A549 (cell line): Measurements from ENCODE around the gene CRISPLD2.

Experiments
- BHLHE40 ChIP-seq: IDR thresholded peaks from 2 replicates; pipeline ENCODE4 v1.6.1; 2012; ENCODE audit warnings: low read depth, low read length, inconsistent platforms
- CEBPB ChIP-seq, 2 experiments: fragments of >200 bp in 1 of 2; sonication (Bioruptor Twin) in 1 of 2; formaldehyde crosslinking in 1 of 2; IDR thresholded peaks; 2 replicates each; pipeline ENCODE4 v1.6.1; 2012 to 2016
- EP300 ChIP-seq, 2 experiments: fragments of >200 bp; sonication (Bioruptor Twin); formaldehyde crosslinking; IDR thresholded peaks; 2 replicates in 1 of 2; 3 replicates in 1 of 2; pipeline ENCODE4 v1.6.1; 2016 to 2017
- ESRRA ChIP-seq: fragments of 150-350 bp; IDR thresholded peaks from 2 replicates; pipeline ENCODE4 v1.6.1; 2014; ENCODE audit warnings: mild to moderate bottlenecking, low read length, borderline replicate concordance
- KDM1A ChIP-seq: fragments of 200-600 bp; sonication (generic); IDR thresholded peaks from 2 replicates; pipeline ENCODE4 v1.6.1; 2016; ENCODE audit warnings: low read depth, mild to moderate bottlenecking
- NPAS2 ChIP-seq: fragments of 250-450 bp; sonication (Bioruptor Pico); IDR thresholded peaks from 2 replicates; pipeline ENCODE4 v1.8.0; 2022; ENCODE audit warnings: mild to moderate bottlenecking, moderate library complexity, borderline replicate concordance
- POLR2A ChIP-seq: IDR thresholded peaks from 2 replicates; pipeline ENCODE4 v1.6.1; 2012; ENCODE audit warnings: mild to moderate bottlenecking, low read length
- RFX5 ChIP-seq: fragments of 450-650 bp; IDR thresholded peaks from 2 replicates; pipeline ENCODE4 v1.7.1; 2014; ENCODE audit warnings: antibody characterized with exemption, mild to moderate bottlenecking, moderate library complexity
- SMC3 ChIP-seq: fragments of >200 bp; sonication (Bioruptor Twin); formaldehyde crosslinking; IDR thresholded peaks from 3 replicates; pipeline ENCODE4 v1.6.1; 2018; ENCODE audit warnings: inconsistent platforms
- ZNF302 ChIP-seq: fragments of 250-450 bp; sonication (Bioruptor Pico); IDR thresholded peaks from 2 replicates; pipeline ENCODE4 v1.9.0; 2021; ENCODE audit warnings: inconsistent platforms, mild to moderate bottlenecking, moderate library complexity
- TF ChIP-seq, protein P1 (sequence below): fragments of >200 bp; sonication (Bioruptor Twin); formaldehyde crosslinking; IDR thresholded peaks from 3 replicates; pipeline ENCODE4 v1.5.1; 2016
- TF ChIP-seq, protein P2 (sequence below): fragments of >200 bp; sonication (Bioruptor Twin); formaldehyde crosslinking; IDR thresholded peaks from 2 replicates; pipeline ENCODE4 v1.6.1; 2016
- TF ChIP-seq, protein P3 (sequence below): fragments of 200-600 bp; sonication (generic); IDR thresholded peaks from 2 replicates; pipeline ENCODE4 v1.6.1; 2016; ENCODE audit warnings: antibody characterized with exemption, mild to moderate bottlenecking, moderate library complexity

DNA sequence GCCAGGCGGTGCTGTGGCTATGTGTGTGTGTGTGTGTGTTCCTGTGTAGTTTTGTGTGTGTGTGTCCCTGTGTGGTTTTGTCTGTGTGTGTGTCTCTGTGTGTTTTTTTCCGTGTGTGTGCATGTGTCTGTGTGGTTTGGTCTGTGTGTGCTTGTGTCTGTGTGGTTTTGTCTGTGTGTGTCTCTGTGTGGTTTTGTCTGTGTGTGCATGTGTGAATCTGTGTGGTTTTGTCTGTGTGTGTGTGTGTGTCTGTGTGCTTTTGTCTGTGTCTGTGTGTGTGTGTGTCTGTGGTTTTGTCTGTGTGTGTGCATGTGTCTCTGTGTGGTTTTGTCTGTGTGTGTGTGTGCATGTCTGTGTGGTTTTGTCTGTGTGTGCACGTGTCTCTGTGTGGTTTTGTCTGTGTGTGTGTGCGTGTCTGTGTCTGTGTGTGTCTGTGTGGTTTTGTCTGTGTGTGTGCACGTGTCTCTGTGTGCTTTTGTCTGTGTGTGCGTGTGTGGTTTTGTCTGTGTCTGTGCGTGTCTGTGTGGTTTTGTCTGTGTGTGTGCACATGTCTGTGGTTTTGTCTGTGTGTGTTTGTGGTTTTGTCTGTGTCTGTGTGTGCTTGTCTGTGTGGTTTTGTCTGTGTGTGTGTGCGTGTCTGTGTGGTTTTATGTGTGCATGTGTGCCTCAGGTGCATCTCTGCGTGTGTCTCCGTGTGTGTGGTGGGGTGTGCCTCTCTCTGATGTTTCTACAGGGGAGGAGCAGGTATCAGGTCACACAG is 129.2 kb downstream of the CRISPLD2 start:
- TF ChIP-seq KDM1A = no peak
- TF ChIP-seq, protein P1, sequence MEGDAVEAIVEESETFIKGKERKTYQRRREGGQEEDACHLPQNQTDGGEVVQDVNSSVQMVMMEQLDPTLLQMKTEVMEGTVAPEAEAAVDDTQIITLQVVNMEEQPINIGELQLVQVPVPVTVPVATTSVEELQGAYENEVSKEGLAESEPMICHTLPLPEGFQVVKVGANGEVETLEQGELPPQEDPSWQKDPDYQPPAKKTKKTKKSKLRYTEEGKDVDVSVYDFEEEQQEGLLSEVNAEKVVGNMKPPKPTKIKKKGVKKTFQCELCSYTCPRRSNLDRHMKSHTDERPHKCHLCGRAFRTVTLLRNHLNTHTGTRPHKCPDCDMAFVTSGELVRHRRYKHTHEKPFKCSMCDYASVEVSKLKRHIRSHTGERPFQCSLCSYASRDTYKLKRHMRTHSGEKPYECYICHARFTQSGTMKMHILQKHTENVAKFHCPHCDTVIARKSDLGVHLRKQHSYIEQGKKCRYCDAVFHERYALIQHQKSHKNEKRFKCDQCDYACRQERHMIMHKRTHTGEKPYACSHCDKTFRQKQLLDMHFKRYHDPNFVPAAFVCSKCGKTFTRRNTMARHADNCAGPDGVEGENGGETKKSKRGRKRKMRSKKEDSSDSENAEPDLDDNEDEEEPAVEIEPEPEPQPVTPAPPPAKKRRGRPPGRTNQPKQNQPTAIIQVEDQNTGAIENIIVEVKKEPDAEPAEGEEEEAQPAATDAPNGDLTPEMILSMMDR = no peak
- TF ChIP-seq SMC3 = no peak
- TF ChIP-seq EP300 (IDR thresholded peaks at IDR 0.05) = no peak
- no peak for TF ChIP-seq POLR2A
- TF ChIP-seq ZNF302 = no peak
- no peak for TF ChIP-seq CEBPB (IDR thresholded peaks at IDR 0.05)
- TF ChIP-seq ESRRA = no peak
- TF ChIP-seq, protein P2, sequence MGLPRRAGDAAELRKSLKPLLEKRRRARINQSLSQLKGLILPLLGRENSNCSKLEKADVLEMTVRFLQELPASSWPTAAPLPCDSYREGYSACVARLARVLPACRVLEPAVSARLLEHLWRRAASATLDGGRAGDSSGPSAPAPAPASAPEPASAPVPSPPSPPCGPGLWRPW = no peak
- TF ChIP-seq, protein P3, sequence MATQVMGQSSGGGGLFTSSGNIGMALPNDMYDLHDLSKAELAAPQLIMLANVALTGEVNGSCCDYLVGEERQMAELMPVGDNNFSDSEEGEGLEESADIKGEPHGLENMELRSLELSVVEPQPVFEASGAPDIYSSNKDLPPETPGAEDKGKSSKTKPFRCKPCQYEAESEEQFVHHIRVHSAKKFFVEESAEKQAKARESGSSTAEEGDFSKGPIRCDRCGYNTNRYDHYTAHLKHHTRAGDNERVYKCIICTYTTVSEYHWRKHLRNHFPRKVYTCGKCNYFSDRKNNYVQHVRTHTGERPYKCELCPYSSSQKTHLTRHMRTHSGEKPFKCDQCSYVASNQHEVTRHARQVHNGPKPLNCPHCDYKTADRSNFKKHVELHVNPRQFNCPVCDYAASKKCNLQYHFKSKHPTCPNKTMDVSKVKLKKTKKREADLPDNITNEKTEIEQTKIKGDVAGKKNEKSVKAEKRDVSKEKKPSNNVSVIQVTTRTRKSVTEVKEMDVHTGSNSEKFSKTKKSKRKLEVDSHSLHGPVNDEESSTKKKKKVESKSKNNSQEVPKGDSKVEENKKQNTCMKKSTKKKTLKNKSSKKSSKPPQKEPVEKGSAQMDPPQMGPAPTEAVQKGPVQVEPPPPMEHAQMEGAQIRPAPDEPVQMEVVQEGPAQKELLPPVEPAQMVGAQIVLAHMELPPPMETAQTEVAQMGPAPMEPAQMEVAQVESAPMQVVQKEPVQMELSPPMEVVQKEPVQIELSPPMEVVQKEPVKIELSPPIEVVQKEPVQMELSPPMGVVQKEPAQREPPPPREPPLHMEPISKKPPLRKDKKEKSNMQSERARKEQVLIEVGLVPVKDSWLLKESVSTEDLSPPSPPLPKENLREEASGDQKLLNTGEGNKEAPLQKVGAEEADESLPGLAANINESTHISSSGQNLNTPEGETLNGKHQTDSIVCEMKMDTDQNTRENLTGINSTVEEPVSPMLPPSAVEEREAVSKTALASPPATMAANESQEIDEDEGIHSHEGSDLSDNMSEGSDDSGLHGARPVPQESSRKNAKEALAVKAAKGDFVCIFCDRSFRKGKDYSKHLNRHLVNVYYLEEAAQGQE = no peak
- no peak for TF ChIP-seq BHLHE40
- no peak for TF ChIP-seq RFX5
- TF ChIP-seq NPAS2 (CRISPR knock-in tag) = no peak
